ENCODE measurements around the gene CENPF.

- TF ChIP-seq EZH2 (IDR thresholded peaks at IDR 0.05; ENCODE audit: insufficient read depth, poor library complexity, severe bottlenecking), result no peak
- no peak for TF ChIP-seq EZH2phosphoT487 (IDR thresholded peaks at IDR 0.05; ENCODE audit: insufficient read depth, low read depth)
These were observed 39.1 kb upstream of the CENPF start for GRCh38 chr1:214563881-214564280.

Data from GM23248 (cell line).